HFFc6 (cell line): ENCODE results near the gene RINL. TPM values are rescaled to one million over a fixed set of nuclear protein-coding genes. Genes with fewer than 3 reads are reported as not detected.

Experiments
- DNase-seq: peaks from one replicate; pipeline ENCODE4 v3.0.0-alpha.2; 2018
- H3K27ac Mint-ChIP-seq: 2 replicates; pipeline ENCODE4 v1.8.0; 2020; ENCODE audit warnings: mild to moderate bottlenecking, mixed read lengths
- H3K27me3 Mint-ChIP-seq: 2 replicates; pipeline ENCODE4 v1.8.0; 2021; ENCODE audit warnings: mild to moderate bottlenecking, moderate library complexity, mixed read lengths; ENCODE audit not compliant: insufficient read depth
- H3K36me3 Mint-ChIP-seq: 2 replicates; pipeline ENCODE4 v1.8.0; 2021; ENCODE audit warnings: low read depth, mixed read lengths
- H3K4me1 Mint-ChIP-seq: 2 replicates; pipeline ENCODE4 v1.8.0; 2020; ENCODE audit warnings: low read depth, mixed read lengths
- H3K4me3 Mint-ChIP-seq: 2 replicates; pipeline ENCODE4 v1.8.0; 2020; ENCODE audit warnings: mild to moderate bottlenecking, moderate library complexity, mixed read lengths
- H3K9me3 Mint-ChIP-seq: 2 replicates; pipeline ENCODE4 v1.8.0; 2020; ENCODE audit warnings: mild to moderate bottlenecking, mixed read lengths
- CTCF ChIP-seq: fragments of 200-600 bp; sonication (generic); IDR thresholded peaks from 2 replicates; pipeline ENCODE4 v1.5.0; 2021; ENCODE audit warnings: antibody characterized with exemption, mild to moderate bottlenecking
- total RNA-seq, 6 experiments: library from RNA; stranded (reverse); fragmentation: NEBNext Ultra II Directional; extraction: Animal tissue kit (Norgen Biotek cat#: 25700); gene quantifications; 2 replicates in 1 of 6; 3 replicates in 5 of 6; pipeline ENCODE4 v1.2.3, GENCODE V29; 2021

The RINL gene
- total RNA-seq, 6 experiments from 2014 or later = 0.69 to 3.5 (median 1.7) TPM

GRCh38 chr19:38894968-38895367 is 16.9 kb upstream of the RINL start:
- Mint-ChIP-seq H3K4me3 (no peak overlapping the region), H3K4me1 (peaks cover 17% of the 10 kb centered on the region)
- no peak for DNase-seq

GRCh38 chr19:38893341-38893771 is 15.3 kb upstream of the RINL start:
- Mint-ChIP-seq H3K36me3 (no peaks in the 10 kb centered on the region), H3K27ac (no peak overlapping the region), H3K27me3 (peaks cover under 1% of the 10 kb centered on the region; the same call in 1 of the 2 replicates), H3K4me1 (peaks cover 9% of the 10 kb centered on the region), H3K4me3 (no peak overlapping the region), H3K9me3 (no peaks in the 10 kb centered on the region)
- no peak for DNase-seq
- no peak for TF ChIP-seq CTCF

More at GRCh38 chr19:38894968-38895367, 16.9 kb upstream of the RINL start:
- peaks cover 6% of the 10 kb centered on the region for H3K27me3 Mint-ChIP-seq
- no peak overlapping the region for H3K27ac Mint-ChIP-seq
- no peaks in the 10 kb centered on the region for H3K9me3 Mint-ChIP-seq
- TF ChIP-seq CTCF = no peak
- no peaks in the 10 kb centered on the region for H3K36me3 Mint-ChIP-seq

GRCh38 chr19:38892841-38893240 is 14.8 kb upstream of the RINL start:
- Mint-ChIP-seq H3K4me3 (no peak overlapping the region), H3K9me3 (no peaks in the 10 kb centered on the region), H3K27ac (no peak overlapping the region), H3K27me3 (no peaks in the 10 kb centered on the region), H3K36me3 (no peaks in the 10 kb centered on the region), H3K4me1 (peaks cover 4% of the 10 kb centered on the region)
- TF ChIP-seq CTCF = no peak
- DNase-seq = no peak

GRCh38 chr19:38891771-38892170 is 13.7 kb upstream of the RINL start:
- no peak for DNase-seq
- no peaks in the 10 kb centered on the region for H3K9me3 Mint-ChIP-seq
- H3K4me3 Mint-ChIP-seq = no peak overlapping the region
- H3K36me3 Mint-ChIP-seq = no peaks in the 10 kb centered on the region
- no peak overlapping the region for H3K27ac Mint-ChIP-seq
- H3K4me1 Mint-ChIP-seq = no peaks in the 10 kb centered on the region
- TF ChIP-seq CTCF = no peak
- H3K27me3 Mint-ChIP-seq = no peaks in the 10 kb centered on the region

- no peak overlapping the region for H3K4me3 Mint-ChIP-seq
- no peaks in the 10 kb centered on the region for H3K27me3 Mint-ChIP-seq
- no peak for DNase-seq
- TF ChIP-seq CTCF = no peak
- no peaks in the 10 kb centered on the region for H3K4me1 Mint-ChIP-seq
- no peaks in the 10 kb centered on the region for H3K36me3 Mint-ChIP-seq
- no peaks in the 10 kb centered on the region for H3K9me3 Mint-ChIP-seq
- no peak overlapping the region for H3K27ac Mint-ChIP-seq
These were observed 12.6 kb upstream of the RINL start for GRCh38 chr19:38890686-38891085.

GRCh38 chr19:38889803-38890202 is 11.7 kb upstream of the RINL start:
- peaks cover 2% of the 10 kb centered on the region; the same call in 1 of the 2 replicates for H3K27me3 Mint-ChIP-seq
- no peaks in the 10 kb centered on the region for H3K9me3 Mint-ChIP-seq
- no peak for TF ChIP-seq CTCF
- no peak for DNase-seq
- no peaks in the 10 kb centered on the region for H3K4me1 Mint-ChIP-seq
- no peak overlapping the region for H3K27ac Mint-ChIP-seq
- H3K4me3 Mint-ChIP-seq = no peak overlapping the region
- no peaks in the 10 kb centered on the region for H3K36me3 Mint-ChIP-seq
